ENCODE data around the gene TTLL6. TPM values are rescaled to one million over a fixed set of nuclear protein-coding genes. Genes with fewer than 3 reads are reported as not detected.

The TTLL6 gene
- polyA plus RNA-seq, 1 donor from 2014 or later: not detected

GRCh38 chr17:48734333-48735061, 82.5 kb downstream of the TTLL6 start (continued):
- TF ChIP-seq MXI1 (conservative IDR thresholded peaks at IDR 0.05; ENCODE audit: poor library complexity, severe bottlenecking): no peak

GRCh38 chr17:48733632-48734328, 83.2 kb downstream of the TTLL6 start:
- Histone ChIP-seq H3K9me3 (ENCODE audit: low read length) (peaks cover 3% of the 10 kb centered on the region), H3K9me2 (ENCODE audit: insufficient read depth, low read length) (no peaks in the 10 kb centered on the region), H3K4me3 (ENCODE audit: low read length) (no peak overlapping the region), H3K36me3 (ENCODE audit: insufficient read depth, low read length) (no peaks in the 10 kb centered on the region), H4K20me1 (ENCODE audit: insufficient read depth) (no peaks in the 10 kb centered on the region), H2AFZ (ENCODE audit: low read depth, low read length) (no peak overlapping the region), H3K79me2 (replicated peaks; ENCODE audit: insufficient read depth, low read length) (no peaks in the 10 kb centered on the region), H3F3A (ENCODE audit: insufficient read depth, low read length, poor library complexity, severe bottlenecking) (no peaks in the 10 kb centered on the region), H3K27ac (ENCODE audit: low read length) (no peak overlapping the region), H3K4me2 (ENCODE audit: low read length) (no peak overlapping the region), H3K9ac (ENCODE audit: low read length) (no peak overlapping the region), H3K27me3 (ENCODE audit: insufficient read depth, low read depth, low read length) (peaks cover 100% of the 10 kb centered on the region)
- TF ChIP-seq SMC3 (conservative IDR thresholded peaks at IDR 0.05; ENCODE audit: poor library complexity) (no peak), EP300 (conservative IDR thresholded peaks at IDR 0.05; ENCODE audit: poor library complexity, severe bottlenecking) (no peak), EZH2 (IDR thresholded peaks at IDR 0.05; ENCODE audit: borderline replicate concordance, insufficient read depth, low read length, poor library complexity, severe bottlenecking) (no peak), TAF1 (IDR thresholded peaks at IDR 0.05; ENCODE audit: low read depth) (no peak), RAD21 (conservative IDR thresholded peaks at IDR 0.05) (no peak), REST (IDR thresholded peaks at IDR 0.05; ENCODE audit: borderline replicate concordance) (no peak), POLR2AphosphoS5 (IDR thresholded peaks at IDR 0.05) (no peak), MXI1 (conservative IDR thresholded peaks at IDR 0.05; ENCODE audit: poor library complexity, severe bottlenecking) (no peak)
- TF ChIP-seq, protein P1, sequence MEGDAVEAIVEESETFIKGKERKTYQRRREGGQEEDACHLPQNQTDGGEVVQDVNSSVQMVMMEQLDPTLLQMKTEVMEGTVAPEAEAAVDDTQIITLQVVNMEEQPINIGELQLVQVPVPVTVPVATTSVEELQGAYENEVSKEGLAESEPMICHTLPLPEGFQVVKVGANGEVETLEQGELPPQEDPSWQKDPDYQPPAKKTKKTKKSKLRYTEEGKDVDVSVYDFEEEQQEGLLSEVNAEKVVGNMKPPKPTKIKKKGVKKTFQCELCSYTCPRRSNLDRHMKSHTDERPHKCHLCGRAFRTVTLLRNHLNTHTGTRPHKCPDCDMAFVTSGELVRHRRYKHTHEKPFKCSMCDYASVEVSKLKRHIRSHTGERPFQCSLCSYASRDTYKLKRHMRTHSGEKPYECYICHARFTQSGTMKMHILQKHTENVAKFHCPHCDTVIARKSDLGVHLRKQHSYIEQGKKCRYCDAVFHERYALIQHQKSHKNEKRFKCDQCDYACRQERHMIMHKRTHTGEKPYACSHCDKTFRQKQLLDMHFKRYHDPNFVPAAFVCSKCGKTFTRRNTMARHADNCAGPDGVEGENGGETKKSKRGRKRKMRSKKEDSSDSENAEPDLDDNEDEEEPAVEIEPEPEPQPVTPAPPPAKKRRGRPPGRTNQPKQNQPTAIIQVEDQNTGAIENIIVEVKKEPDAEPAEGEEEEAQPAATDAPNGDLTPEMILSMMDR (IDR thresholded peaks at IDR 0.05; ENCODE audit: poor library complexity, severe bottlenecking): no peak
